HG03139 (cell line): ENCODE measurements around the gene NR6A1.

Experiments
- ATAC-seq: cut with Tn5 transposase; IDR thresholded peaks from one replicate; pipeline ENCODE4 v1.9.1; 2021; ENCODE audit not compliant: unreplicated experiment

The NR6A1 gene

GRCh38 chr9:124695280-124695890 lies 75.7 kb downstream of the NR6A1 start:
- no peak for ATAC-seq

- no peak for ATAC-seq
Observed at GRCh38 chr9:124694414-124695279, 76.5 kb downstream of the NR6A1 start.

- ATAC-seq = no peak
Observed at GRCh38 chr9:124693403-124693802, 77.7 kb downstream of the NR6A1 start.

GRCh38 chr9:124688238-124688904 lies 82.7 kb downstream of the NR6A1 start:
- no peak for ATAC-seq

- ATAC-seq = no peak
Observed at GRCh38 chr9:124686918-124687317, 84.2 kb downstream of the NR6A1 start.

GRCh38 chr9:124685217-124685616 lies 85.9 kb downstream of the NR6A1 start:
- no peak for ATAC-seq

- no peak for ATAC-seq
Observed at GRCh38 chr9:124684169-124684568, 86.9 kb downstream of the NR6A1 start.

GRCh38 chr9:124683043-124683442 lies 88.1 kb downstream of the NR6A1 start:
- no peak for ATAC-seq

GRCh38 chr9:124680714-124681390 lies 90.3 kb downstream of the NR6A1 start:
- no peak for ATAC-seq

- no peak for ATAC-seq
Observed at GRCh38 chr9:124680049-124680448, 91.1 kb downstream of the NR6A1 start.

GRCh38 chr9:124676159-124676551 lies 95.0 kb downstream of the NR6A1 start:
- ATAC-seq = no peak

- ATAC-seq = no peak
Observed at GRCh38 chr9:124675261-124676158, 95.6 kb downstream of the NR6A1 start.

GRCh38 chr9:124674651-124675050 lies 96.5 kb downstream of the NR6A1 start:
- no peak for ATAC-seq

- no peak for ATAC-seq
Observed at GRCh38 chr9:124673063-124673462, 98.0 kb downstream of the NR6A1 start.

- no peak for ATAC-seq
Observed at GRCh38 chr9:124671861-124672260, 99.2 kb downstream of the NR6A1 start.

- no peak for ATAC-seq
Observed at GRCh38 chr9:124666642-124667041, 104.5 kb downstream of the NR6A1 start.

GRCh38 chr9:124665391-124666058 lies 105.6 kb downstream of the NR6A1 start:
- no peak for ATAC-seq

GRCh38 chr9:124664143-124664542 lies 107.0 kb downstream of the NR6A1 start:
- no peak for ATAC-seq

GRCh38 chr9:124663046-124663961 lies 107.8 kb downstream of the NR6A1 start:
- ATAC-seq = no peak
